COLO668 (cell line): ENCODE measurements around the gene ZDHHC22.
A peak's percentile ranks its signal among the peaks of the same experiment; 100 is the strongest.

Experiments
- DNase-seq: peaks from one replicate; lab custom pipeline; 2025; ENCODE audit not compliant: unreplicated experiment; lab: John Stamatoyannopoulos, UW

Gene ZDHHC22

GRCh38 chr14:77131206-77131605, 10.4 kb downstream of the ZDHHC22 start:
- DNase-seq, result no peak

- no peak for DNase-seq
Measured at GRCh38 chr14:77130386-77130785, 11.2 kb downstream of the ZDHHC22 start.

- DNase-seq, result no peak
Measured at GRCh38 chr14:77128414-77128891, 13.1 kb downstream of the ZDHHC22 start.

DNA sequence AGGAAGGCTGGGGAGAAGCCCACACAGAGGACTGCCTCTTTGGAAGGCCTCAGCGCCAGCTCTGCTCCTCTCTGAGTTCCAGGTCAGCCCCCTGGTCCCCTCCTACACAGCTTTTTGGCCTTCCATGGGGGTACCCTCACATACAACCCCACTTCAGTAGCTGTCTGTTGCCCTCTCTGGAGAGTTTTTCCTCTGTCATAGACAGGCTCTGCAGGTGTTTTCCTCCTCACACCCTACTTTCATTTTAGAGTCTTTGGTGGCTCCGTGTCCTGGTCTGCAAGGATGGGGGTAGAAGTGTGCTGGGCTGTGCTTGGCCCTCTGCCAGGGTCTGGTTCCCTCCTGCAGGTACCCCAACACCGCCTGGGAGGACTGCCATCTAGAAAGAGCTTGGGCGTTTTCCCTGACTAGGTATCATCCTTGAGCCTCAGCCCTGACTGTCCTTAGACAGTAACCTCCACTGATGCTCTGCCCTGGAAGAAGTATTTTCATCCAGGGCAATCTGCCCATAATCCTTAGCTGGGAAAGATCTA, 15.1 kb downstream of the ZDHHC22 start:
- no peak for DNase-seq

DNA sequence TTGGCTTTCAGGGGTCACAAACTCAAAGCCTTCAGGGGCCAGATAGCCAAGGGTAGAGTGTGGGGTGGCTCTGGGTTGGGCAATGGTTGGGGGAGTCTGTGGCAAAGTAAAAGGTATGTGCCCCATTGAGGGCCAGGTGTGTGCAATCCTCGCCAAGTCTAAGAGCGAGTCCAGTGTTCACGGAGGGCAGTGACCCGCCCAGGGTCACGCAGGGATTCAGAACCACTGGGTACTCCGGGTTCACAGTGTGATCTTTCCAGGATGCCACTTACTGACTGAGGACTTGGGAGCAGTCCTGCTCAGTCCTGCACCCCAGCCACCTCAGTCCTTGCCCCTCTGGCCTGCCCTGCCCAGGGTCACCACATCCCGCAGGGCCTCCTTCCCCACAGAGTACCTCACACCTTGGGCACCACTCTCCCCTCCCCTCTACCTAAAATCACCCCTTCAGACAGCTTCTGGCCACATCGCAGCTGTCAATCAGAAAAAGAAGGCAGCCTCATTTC, 15.7 kb downstream of the ZDHHC22 start:
- DNase-seq, result no peak

- no peak for DNase-seq
Measured at GRCh38 chr14:77125281-77125801, 16.2 kb downstream of the ZDHHC22 start.

DNA sequence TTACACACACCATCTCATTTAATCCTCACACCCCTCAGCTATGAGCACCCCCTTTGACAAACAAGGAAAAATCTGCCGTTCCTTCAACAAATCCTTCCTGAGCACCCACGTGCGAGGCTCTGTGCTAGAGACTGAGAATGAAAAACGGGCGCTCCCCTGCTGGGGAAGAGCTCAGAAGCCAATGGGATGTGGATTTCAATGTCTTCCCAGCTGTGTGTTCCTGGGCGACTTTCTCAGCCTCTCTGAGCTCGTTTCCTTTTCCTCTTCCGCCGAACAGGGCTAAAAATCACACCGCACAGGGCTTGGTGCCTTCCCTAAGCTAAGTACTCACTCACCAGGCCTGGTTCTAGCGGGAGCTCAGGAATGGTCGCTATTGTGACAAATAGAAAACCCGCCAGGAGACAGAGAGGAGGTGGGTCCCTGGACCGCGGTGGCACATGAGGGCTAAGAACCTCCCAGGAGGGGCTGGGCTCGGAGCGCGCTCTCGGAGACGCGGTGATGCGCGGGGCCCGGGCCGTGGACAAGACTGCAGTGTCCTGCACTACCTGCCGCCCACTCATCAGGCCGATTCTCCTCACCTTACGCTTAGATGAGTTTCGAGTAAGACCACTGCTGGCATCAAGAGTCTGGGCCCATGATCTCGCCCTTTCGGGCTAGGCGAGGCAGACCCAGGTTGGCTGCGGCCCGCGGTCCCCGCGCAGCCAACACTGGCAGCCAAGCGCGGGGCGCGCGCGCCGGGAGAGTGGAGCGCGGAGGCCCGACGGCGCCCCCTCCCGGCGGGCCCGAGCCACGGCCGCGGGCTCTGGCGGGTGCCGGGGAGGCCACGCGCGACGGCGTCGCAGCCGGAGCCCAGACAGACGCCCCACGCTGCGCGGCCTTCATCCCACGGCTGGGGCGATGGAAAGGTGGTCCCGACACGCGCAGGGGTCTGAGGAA, 17.0 kb downstream of the ZDHHC22 start:
- peak; percentile 80 for DNase-seq

DNA sequence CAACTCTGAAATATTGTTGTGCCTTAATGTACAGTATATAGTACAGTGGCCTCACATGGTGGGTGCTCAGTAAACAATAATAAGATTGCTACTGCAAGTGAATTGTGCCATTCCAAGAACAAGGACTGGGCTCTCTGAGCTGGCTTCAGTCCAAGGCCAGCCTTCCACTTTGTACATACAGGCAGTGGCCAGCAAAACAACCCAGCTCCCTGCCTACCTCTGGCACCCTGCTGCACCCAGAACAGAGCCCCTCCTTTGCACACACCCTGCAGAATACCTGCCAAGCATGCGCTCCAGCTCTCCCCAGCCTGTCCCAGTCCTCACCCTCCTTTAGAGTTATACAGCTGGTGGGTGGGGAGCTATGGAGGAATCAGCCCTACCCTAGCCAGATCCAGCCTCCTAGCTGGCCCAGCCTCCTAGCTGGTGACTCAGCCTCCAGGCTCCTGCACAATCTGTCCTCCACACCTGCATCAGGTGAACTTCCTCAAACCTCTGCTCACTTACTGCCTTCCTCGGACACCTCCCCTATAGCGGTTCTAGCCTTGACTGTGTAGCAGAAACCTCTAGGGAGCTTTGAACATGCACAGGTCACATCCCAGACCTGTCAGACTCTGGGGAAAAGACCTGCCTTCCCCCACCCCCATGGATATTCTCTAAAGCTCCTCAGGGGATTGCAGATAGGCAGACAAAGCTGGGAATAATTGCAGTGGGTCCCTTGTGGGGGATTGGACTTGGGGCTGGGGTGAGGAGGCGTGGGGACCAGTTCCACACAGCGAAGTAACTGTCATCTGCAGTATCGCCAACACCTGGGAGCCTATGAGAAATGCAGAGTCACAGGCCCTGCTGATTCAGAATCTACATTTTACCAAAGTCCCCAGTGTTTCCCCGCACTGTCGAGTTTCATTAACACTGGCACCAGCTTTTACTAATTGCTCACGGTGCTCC, 17.9 kb downstream of the ZDHHC22 start:
- DNase-seq, result peak; percentile 76

DNA sequence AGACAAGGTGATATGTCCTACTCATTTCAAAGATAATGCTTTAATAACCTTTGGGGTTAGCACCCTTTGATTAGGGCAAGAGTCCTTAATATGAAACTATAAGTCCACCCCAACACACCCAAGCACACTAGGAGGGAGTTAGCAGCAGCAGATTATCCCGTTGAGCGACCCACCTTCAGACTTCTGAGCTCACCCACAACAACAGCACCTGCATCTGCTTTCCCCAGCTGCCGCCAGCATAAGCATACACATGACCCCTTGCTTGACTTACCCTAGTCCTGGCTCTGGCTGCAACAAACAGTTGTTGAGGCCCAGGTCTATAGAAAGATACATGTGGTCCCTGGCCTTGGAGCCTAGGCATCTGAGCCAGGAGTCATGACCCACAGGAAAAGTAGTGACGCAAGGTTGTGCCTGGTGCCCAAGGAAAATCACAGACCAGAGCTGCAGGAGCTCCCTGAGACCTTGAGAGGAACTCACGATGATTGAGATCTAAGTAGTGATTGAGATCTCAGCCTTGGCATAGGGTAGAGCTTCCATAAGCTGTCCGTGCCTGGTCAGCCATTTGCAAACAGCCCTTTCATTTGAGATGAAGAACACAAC, 19.0 kb downstream of the ZDHHC22 start:
- DNase-seq, result no peak

GRCh38 chr14:77120771-77121743, 20.5 kb downstream of the ZDHHC22 start:
- DNase-seq, result peak; percentile 70

- no peak for DNase-seq
Measured at GRCh38 chr14:77119851-77120250, 21.7 kb downstream of the ZDHHC22 start.

- DNase-seq, result no peak
Measured at GRCh38 chr14:77116172-77116817, 25.3 kb downstream of the ZDHHC22 start.

DNA sequence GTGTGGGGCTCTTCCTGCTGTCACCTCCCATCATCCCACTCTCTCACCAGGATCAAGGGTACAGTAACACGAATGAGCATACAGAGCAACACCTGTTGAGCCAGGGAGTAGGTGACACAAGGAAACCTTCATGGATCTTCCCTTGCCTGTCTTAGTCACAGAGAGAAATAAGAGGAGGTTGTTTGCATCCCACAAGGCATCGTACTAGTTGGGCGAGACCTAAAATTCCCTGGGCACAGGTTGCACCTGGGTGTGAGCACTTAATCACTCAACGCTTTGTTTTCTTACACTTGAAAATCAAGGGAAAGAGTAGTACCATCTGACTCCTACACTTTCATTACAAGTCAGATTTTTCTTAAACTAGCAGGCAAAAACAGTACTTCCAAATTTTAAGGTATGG, 27.0 kb downstream of the ZDHHC22 start:
- DNase-seq, result no peak

GRCh38 chr14:77113644-77114043, 27.9 kb downstream of the ZDHHC22 start:
- DNase-seq, result no peak

DNA sequence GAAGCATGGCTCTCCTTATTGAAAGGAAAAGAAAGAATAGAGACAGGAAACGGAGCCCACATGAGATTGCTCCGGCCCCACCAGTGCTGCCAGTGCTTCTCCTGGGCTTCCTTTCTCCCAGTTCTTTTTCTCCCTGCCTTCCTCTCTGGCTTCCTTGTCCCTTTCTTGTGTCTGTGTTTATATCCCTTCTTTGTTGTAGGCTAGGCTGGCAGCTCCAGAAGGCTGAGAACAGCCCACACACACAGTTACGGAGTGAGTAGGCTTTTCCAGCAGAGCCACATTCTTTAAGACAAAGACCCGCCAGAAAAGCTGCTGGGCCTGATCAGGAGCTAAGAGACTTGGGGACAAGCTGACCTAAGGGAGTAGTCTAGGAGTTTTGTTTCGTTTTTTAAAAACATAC, 30.6 kb downstream of the ZDHHC22 start:
- DNase-seq, result no peak

- no peak for DNase-seq
Measured at GRCh38 chr14:77110286-77110685, 31.3 kb downstream of the ZDHHC22 start.

DNA sequence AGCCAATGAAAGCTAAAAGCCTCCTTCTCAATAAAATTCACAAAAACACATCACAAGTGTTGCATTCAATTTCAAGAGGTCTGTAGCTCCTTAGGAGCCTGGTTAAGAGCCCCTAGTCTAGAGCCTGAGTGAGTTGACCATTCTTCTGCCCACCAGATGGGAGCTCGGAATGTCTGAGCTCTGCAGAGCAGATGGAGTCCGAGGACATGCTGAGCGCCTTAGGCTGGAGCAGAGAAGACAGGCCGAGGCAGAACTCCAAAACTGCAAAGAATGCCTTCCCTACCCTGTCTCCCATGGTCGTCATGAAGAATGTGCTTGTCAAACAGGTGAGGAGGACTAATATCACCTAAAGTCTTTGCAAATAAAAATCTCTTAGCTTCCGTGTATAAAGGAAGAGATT, 31.9 kb downstream of the ZDHHC22 start:
- no peak for DNase-seq

GRCh38 chr14:77108753-77109152, 32.8 kb downstream of the ZDHHC22 start:
- no peak for DNase-seq

GRCh38 chr14:77107228-77107627, 34.4 kb downstream of the ZDHHC22 start:
- no peak for DNase-seq
